T-cell (primary cell): Measurements from ENCODE around the gene IQSEC3. TPM values are rescaled to one million over a fixed set of nuclear protein-coding genes. Genes with fewer than 3 reads are reported as not detected.
A peak's percentile ranks its signal among the peaks of the same experiment; 100 is the strongest.
"Not testable (repeated sequence)": the region's sequence is repeated elsewhere in the genome, so short reads cannot be mapped to it uniquely, and the experiment has no call there.

Experiments used
- ATAC-seq, 4 experiments: fragments of 200-7000 bp in 3 of 4; fragments of 150-1000 bp in 1 of 4; cut with Tn5 transposase; replicated peaks in 1 of 4; 1 replicate in 3 of 4; 2 replicates in 1 of 4; pipeline ENCODE4 v1.10.0; 2021; ENCODE audit warnings: moderate library complexity in 3 of 4, mild to moderate bottlenecking in 2 of 4, moderate number of reproducible peaks in 1 of 4
- CTCF ChIA-PET, 2 donors: fragments of 300-600 bp; sonication (Branson Sonifier 250); formaldehyde crosslinking; loops; one replicate each; lab custom pipeline; 2022; ENCODE audit warnings: antibody characterized with exemption in 2 of 2; lab: Charles Lee
- POLR2A ChIA-PET, 2 donors: fragments of 300-600 bp; sonication (Branson Sonifier 250); formaldehyde crosslinking; loops; one replicate each; lab custom pipeline; 2022; ENCODE audit warnings: antibody characterized with exemption in 2 of 2; lab: Charles Lee
- DNase-seq, 35 experiments: peaks; one replicate each; pipeline versions ENCODE4 v3.0.0 to v3.0.0-alpha.2; 2013 to 2023
- H3K27ac ChIP-seq: one replicate; pipeline ENCODE4 v1.5.1; 2013; ENCODE audit warnings: low read length
- H3K27me3 ChIP-seq, 2 experiments: replicated peaks in 1 of 2; 1 replicate in 1 of 2; 2 replicates in 1 of 2; pipeline versions ENCODE4 v1.6.1 to v1.7.0; 2013; ENCODE audit warnings: low read length in 1 of 2, mixed read lengths in 1 of 2; ENCODE audit not compliant: control insufficient read depth in 2 of 2, insufficient read depth in 2 of 2; ENCODE audit errors: extremely low read depth in 1 of 2
- H3K36me3 ChIP-seq, 2 donors: 1 replicate in 1 of 2; 2 replicates in 1 of 2; pipeline versions ENCODE4 v1.6.1 to v1.7.0; 2013; ENCODE audit warnings: low read length in 1 of 2; ENCODE audit not compliant: control insufficient read depth in 2 of 2, insufficient read depth in 1 of 2; ENCODE audit errors: extremely low read depth in 1 of 2
- H3K4me1 ChIP-seq, 2 experiments: 1 replicate in 1 of 2; 2 replicates in 1 of 2; pipeline versions ENCODE4 v1.6.1 to v1.7.0; 2013; ENCODE audit warnings: low read length in 2 of 2, mixed read lengths in 1 of 2; ENCODE audit not compliant: insufficient read depth in 2 of 2, control insufficient read depth in 1 of 2; ENCODE audit errors: extremely low read depth in 1 of 2
- H3K4me3 ChIP-seq, 2 donors: 1 replicate in 1 of 2; 2 replicates in 1 of 2; pipeline versions ENCODE4 v1.5.1 to v1.7.0; 2013; ENCODE audit warnings: mild to moderate bottlenecking in 2 of 2, low read length in 1 of 2, moderate library complexity in 1 of 2; ENCODE audit not compliant: control insufficient read depth in 1 of 2; ENCODE audit errors: extremely low read depth in 1 of 2
- H3K9me3 ChIP-seq: 2 replicates; pipeline ENCODE4 v1.7.0; 2013
- H3K27ac Mint-ChIP-seq, 2 donors: one replicate each; pipeline ENCODE4 v1.8.0; 2020 to 2021; ENCODE audit warnings: mild to moderate bottlenecking in 2 of 2, mixed read lengths in 2 of 2
- H3K27me3 Mint-ChIP-seq, 2 donors: one replicate each; pipeline ENCODE4 v1.8.0; 2021 to 2022; ENCODE audit warnings: mixed read lengths in 2 of 2
- H3K36me3 Mint-ChIP-seq: one replicate; pipeline ENCODE4 v1.8.0; 2021; ENCODE audit warnings: mixed read lengths
- H3K4me1 Mint-ChIP-seq, 3 donors: one replicate each; pipeline ENCODE4 v1.8.0; 2020 to 2022; ENCODE audit warnings: mixed read lengths in 3 of 3, mild to moderate bottlenecking in 1 of 3
- H3K4me3 Mint-ChIP-seq, 3 donors: one replicate each; pipeline ENCODE4 v1.8.0; 2020 to 2022; ENCODE audit warnings: mild to moderate bottlenecking in 3 of 3, mixed read lengths in 3 of 3, moderate library complexity in 3 of 3
- H3K9me3 Mint-ChIP-seq, 3 donors: one replicate each; pipeline ENCODE4 v1.8.0; 2020 to 2022; ENCODE audit warnings: mixed read lengths in 3 of 3
- WGBS: methylation state at CpG from one replicate; pipeline ENCODE4 v1.1.5; 2013; ENCODE audit warnings: missing lambda C conversion rate; ENCODE audit not compliant: insufficient coverage; 5-methylcytosine and 5-hydroxymethylcytosine counted together
- total RNA-seq, 35 experiments: library from RNA in 6 of 35; stranded (reverse) in 6 of 35; fragments of 120-200 nt in 1 of 35; gene quantifications; one replicate each; pipeline versions ENCODE4 v1.2.1 to v1.2.4 and lab custom pipeline; 2013 to 2026

The IQSEC3 gene
- total RNA-seq, 5 donors from 2014 or later (not counting 1 experiment from before 2014, with no cell fraction given), result 0.30 to 7.3 (median 2.9) TPM

GRCh38 chr12:182381-182892 lies 115.9 kb downstream of the IQSEC3 start:
- H3K9me3 ChIP-seq, result no peaks in the 10 kb centered on the region
- H3K27me3 ChIP-seq, result peaks cover 0 to 57% of the 10 kb centered on the region in 2 experiments
- Mint-ChIP-seq H3K4me1 (peaks cover 3 to 9% (median 5%) of the 10 kb centered on the region in 3 donors), H3K27ac (no peak overlapping the region), H3K27me3 (peaks cover 9 to 18% of the 10 kb centered on the region in 2 donors), H3K36me3 (no peaks in the 10 kb centered on the region), H3K9me3 (no peaks in the 10 kb centered on the region), H3K4me3 (no peak overlapping the region)
- ChIA-PET CTCF (no interaction called here), POLR2A (no interaction called here)
- H3K27ac ChIP-seq, result no peak overlapping the region
- no peaks in the 10 kb centered on the region for H3K36me3 ChIP-seq
- H3K4me1 ChIP-seq, result peaks cover 0 to 5% of the 10 kb centered on the region in 2 experiments
- H3K4me3 ChIP-seq, result no peak overlapping the region
- ATAC-seq (no peak), DNase-seq (no peak)
- 68% methylated on average over 6 of the region's 10 CpGs for whole genome bisulfite sequencing

GRCh38 chr12:184811-185575 lies 118.4 kb downstream of the IQSEC3 start:
- 43% methylated on average over 4 of the region's 13 CpGs for WGBS
- Mint-ChIP-seq H3K4me1 (peaks cover 8 to 9% (median 8%) of the 10 kb centered on the region in 3 donors), H3K4me3 (no peak overlapping the region), H3K27me3 (peaks cover 15 to 26% of the 10 kb centered on the region in 2 donors), H3K27ac (no peak overlapping the region), H3K9me3 (no peaks in the 10 kb centered on the region), H3K36me3 (no peaks in the 10 kb centered on the region)
- H3K4me1 ChIP-seq, result peaks cover 0 to 11% of the 10 kb centered on the region in 2 experiments
- H3K27me3 ChIP-seq, result peaks cover 0 to 50% of the 10 kb centered on the region in 2 experiments
- H3K4me3 ChIP-seq, result no peak overlapping the region
- no peaks in the 10 kb centered on the region for H3K9me3 ChIP-seq
- DNase-seq (no peak), ATAC-seq (no peak)
- ChIA-PET CTCF (no interaction called here), POLR2A (no interaction called here)
- no peak overlapping the region for H3K27ac ChIP-seq
- H3K36me3 ChIP-seq, result no peaks in the 10 kb centered on the region

- H3K4me3 ChIP-seq, result no peak overlapping the region
- DNase-seq (no peak), ATAC-seq (no peak)
- no peaks in the 10 kb centered on the region for H3K36me3 ChIP-seq
- H3K27ac ChIP-seq, result no peak overlapping the region
- Mint-ChIP-seq H3K9me3 (no peaks in the 10 kb centered on the region), H3K27ac (no peak overlapping the region), H3K4me1 (peaks cover 2 to 5% (median 5%) of the 10 kb centered on the region in 3 donors), H3K27me3 (peaks cover 18 to 32% of the 10 kb centered on the region in 2 donors), H3K36me3 (no peaks in the 10 kb centered on the region), H3K4me3 (no peak overlapping the region)
- WGBS, result 58% methylated on average over 8 of the region's 8 CpGs
- H3K9me3 ChIP-seq, result no peaks in the 10 kb centered on the region
- peaks cover 0 to 8% of the 10 kb centered on the region in 2 experiments for H3K4me1 ChIP-seq
- ChIA-PET CTCF (no interaction called here), POLR2A (no interaction called here)
- peaks cover 0 to 52% of the 10 kb centered on the region in 2 experiments for H3K27me3 ChIP-seq
These were observed 119.0 kb downstream of the IQSEC3 start for GRCh38 chr12:185576-185955.

- peaks cover 0 to 6% of the 10 kb centered on the region in 2 experiments for H3K4me1 ChIP-seq
- WGBS, result 88% methylated on average over 11 of the region's 11 CpGs
- H3K36me3 ChIP-seq, result no peaks in the 10 kb centered on the region
- H3K4me3 Mint-ChIP-seq, result no peak overlapping the region
- CTCF ChIA-PET, result no interaction called here
- H3K27ac ChIP-seq, result no peak overlapping the region
- H3K27me3 ChIP-seq, result peaks cover 0 to 52% of the 10 kb centered on the region in 2 experiments
- POLR2A ChIA-PET, result no interaction called here
- ATAC-seq (no peak), DNase-seq (no peak)
- H3K27ac Mint-ChIP-seq, result no peak overlapping the region
- no peak overlapping the region for H3K4me3 ChIP-seq
- peaks cover 18 to 32% of the 10 kb centered on the region in 2 donors for H3K27me3 Mint-ChIP-seq
- H3K9me3 Mint-ChIP-seq, result no peaks in the 10 kb centered on the region
- no peaks in the 10 kb centered on the region for H3K9me3 ChIP-seq
- no peaks in the 10 kb centered on the region for H3K36me3 Mint-ChIP-seq
- peaks cover 0 to 5% (median 5%) of the 10 kb centered on the region in 3 donors for H3K4me1 Mint-ChIP-seq
These were observed 119.5 kb downstream of the IQSEC3 start for GRCh38 chr12:186006-186625.

- H3K4me1 Mint-ChIP-seq, H3K36me3 ChIP-seq, H3K36me3 Mint-ChIP-seq, H3K4me3 ChIP-seq, H3K9me3 Mint-ChIP-seq, DNase-seq, H3K27ac ChIP-seq, H3K4me1 ChIP-seq, POLR2A ChIA-PET, H3K9me3 ChIP-seq, H3K27ac Mint-ChIP-seq: not testable (repeated sequence)
- CTCF ChIA-PET, result interaction anchor here in 1 of 2 donors (1.1 kb wide), 1 partner anchor 16 kb away, joined by 3 read pairs; no protein-coding TSS in a partner anchor
- WGBS, result 95% methylated on average over 23 of the region's 53 CpGs
- Mint-ChIP-seq H3K4me3 (peak overlapping the region; percentile 53 to 76 (median 75)), H3K27me3 (peaks cover 25 to 44% of the 10 kb centered on the region in 2 donors)
- peaks cover 0 to 50% of the 10 kb centered on the region in 2 experiments for H3K27me3 ChIP-seq
- ATAC-seq, result peak in 1 of 4 experiments; percentile 35
These were observed 121.7 kb downstream of the IQSEC3 start for GRCh38 chr12:187986-188909.
